GM12892 (cell line): ENCODE data around the gene EEIG1.

Experiments used
- POLR2A ChIP-seq: IDR thresholded peaks from 2 replicates; pipeline ENCODE4 v1.6.1; 2011; ENCODE audit warnings: low read depth, low read length, control low read depth
- TAF1 ChIP-seq: IDR thresholded peaks from 2 replicates; pipeline ENCODE4 v1.6.1; 2011; ENCODE audit warnings: low read depth, mild to moderate bottlenecking, control low read depth, low read length, borderline replicate concordance

DNA sequence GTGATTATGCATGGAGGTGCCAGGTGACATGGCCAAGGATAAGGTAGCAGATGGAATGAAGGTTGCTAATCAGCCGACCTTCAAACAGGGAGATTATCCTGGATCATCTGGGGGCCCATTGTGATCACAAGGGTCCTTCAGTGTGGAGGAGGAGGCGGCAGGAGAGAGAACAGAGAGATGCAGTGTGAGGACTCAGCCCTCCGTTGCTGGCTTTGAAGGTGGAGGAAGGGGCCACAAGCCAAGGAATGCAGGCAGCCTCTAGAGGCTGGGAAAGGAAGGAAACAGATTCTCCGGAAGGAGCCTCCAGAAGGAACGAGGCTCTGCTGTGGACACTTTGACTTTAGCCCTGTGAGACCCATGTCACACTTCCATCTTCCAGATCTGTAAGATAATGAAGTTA, 27.4 kb upstream of the EEIG1 start:
- TF ChIP-seq POLR2A (no peak), TAF1 (no peak)
